DMS153 treated with DMSO at 0.1 percent for 48 hours (cell line): ENCODE data around the gene RICTOR.
A peak's percentile ranks its signal among the peaks of the same experiment; 100 is the strongest.

Source experiments
- DNase-seq: peaks from one replicate; lab custom pipeline; 2025; ENCODE audit not compliant: unreplicated experiment; lab: John Stamatoyannopoulos, UW

The RICTOR gene

GRCh38 chr5:39074017-39074814 lies at the start of gene RICTOR:
Gene RICTOR, minus strand, starts transcription at chr5:39074399. Its CDS starts 22 bp downstream, at chr5:39074377.
- DNase-seq: peak; percentile 88

GRCh38 chr5:39121922-39122321 lies 47.7 kb upstream of the RICTOR start:
- no peak for DNase-seq

GRCh38 chr5:39121315-39121714 lies 47.1 kb upstream of the RICTOR start:
- DNase-seq: no peak

GRCh38 chr5:39120052-39120420 lies 45.8 kb upstream of the RICTOR start:
- DNase-seq: no peak

GRCh38 chr5:39119404-39120051 lies 45.3 kb upstream of the RICTOR start:
- no peak for DNase-seq

- DNase-seq: no peak
Measured at GRCh38 chr5:39118638-39119037, 44.4 kb upstream of the RICTOR start.

- DNase-seq: no peak
Measured at GRCh38 chr5:39117401-39117800, 43.2 kb upstream of the RICTOR start.

GRCh38 chr5:39116344-39117170 lies 42.4 kb upstream of the RICTOR start:
- DNase-seq: no peak

GRCh38 chr5:39115644-39116343 lies 41.6 kb upstream of the RICTOR start:
- no peak for DNase-seq

- no peak for DNase-seq
Measured at GRCh38 chr5:39114155-39114554, 40.0 kb upstream of the RICTOR start.

- DNase-seq: no peak
Measured at GRCh38 chr5:39113354-39113953, 39.3 kb upstream of the RICTOR start.

- no peak for DNase-seq
Measured at GRCh38 chr5:39109606-39110005, 35.4 kb upstream of the RICTOR start.

GRCh38 chr5:39108987-39109386 lies 34.8 kb upstream of the RICTOR start:
- DNase-seq: no peak

- DNase-seq: no peak
Measured at GRCh38 chr5:39107350-39107749, 33.2 kb upstream of the RICTOR start.

GRCh38 chr5:39106322-39106721 lies 32.1 kb upstream of the RICTOR start:
- DNase-seq: no peak

- no peak for DNase-seq
Measured at GRCh38 chr5:39104221-39104620, 30.0 kb upstream of the RICTOR start.

- DNase-seq: no peak
Measured at GRCh38 chr5:39102684-39103155, 28.5 kb upstream of the RICTOR start.

- peak; percentile 38 for DNase-seq
Measured at GRCh38 chr5:39100851-39101396, 26.7 kb upstream of the RICTOR start.

- no peak for DNase-seq
Measured at GRCh38 chr5:39100301-39100850, 26.2 kb upstream of the RICTOR start.

GRCh38 chr5:39099831-39100230 lies 25.6 kb upstream of the RICTOR start:
- no peak for DNase-seq
